GM18511 (cell line): ENCODE results near the gene LSS.
A peak's percentile ranks its signal among the peaks of the same experiment; 100 is the strongest.
"Not testable (repeated sequence)": the region's sequence is repeated elsewhere in the genome, so short reads cannot be mapped to it uniquely, and the experiment has no call there.

Experiments
- ATAC-seq: cut with Tn5 transposase; IDR thresholded peaks from one replicate; pipeline ENCODE4 v1.9.1; 2021; ENCODE audit warnings: mild to moderate bottlenecking, moderate library complexity; ENCODE audit not compliant: unreplicated experiment

Gene LSS

DNA sequence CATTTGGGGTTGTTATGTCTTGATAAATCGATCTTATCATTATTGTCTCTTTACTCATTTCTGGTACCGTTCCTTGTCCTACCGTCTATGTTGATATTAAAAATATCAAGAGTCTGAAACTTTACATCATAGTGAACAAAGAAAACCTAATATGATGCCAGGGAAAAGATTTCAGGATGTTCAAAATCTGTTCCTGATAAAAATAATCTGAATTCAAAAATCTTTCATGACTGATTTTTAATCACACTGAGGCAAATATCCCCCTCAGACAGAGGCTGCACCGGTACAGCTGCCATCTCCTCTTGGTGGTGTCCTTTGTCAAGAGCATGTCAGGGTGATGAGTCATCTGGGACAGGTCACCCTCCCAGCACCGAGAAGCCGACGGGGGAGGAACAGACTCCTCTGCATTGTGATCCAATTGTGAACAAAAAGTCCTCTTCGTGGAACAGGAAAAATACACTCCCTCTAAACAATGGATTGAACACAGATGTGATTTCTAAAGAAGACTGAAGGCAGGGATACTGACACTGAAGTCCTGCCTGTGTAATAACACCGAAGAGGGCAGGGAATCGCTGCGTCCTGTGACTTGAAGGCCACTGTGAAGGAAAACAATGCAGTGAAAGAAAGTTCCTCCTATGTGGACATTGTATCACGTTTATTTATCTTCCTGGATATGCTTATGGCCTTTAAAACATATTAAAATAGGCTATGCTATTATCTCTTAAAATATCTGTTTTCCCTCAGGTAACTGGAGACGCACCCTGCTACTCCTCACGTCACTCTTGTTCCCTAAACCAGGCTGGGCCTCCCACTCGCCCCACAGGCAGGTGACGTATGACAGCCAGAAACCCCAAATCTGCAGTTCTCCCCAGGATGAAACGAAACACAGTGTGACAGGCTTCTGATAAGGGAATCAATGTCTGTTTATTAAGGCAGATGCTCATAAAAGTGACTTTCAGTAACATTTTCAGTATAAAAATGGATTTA is 40.1 kb downstream of the LSS start:
- no peak for ATAC-seq

DNA sequence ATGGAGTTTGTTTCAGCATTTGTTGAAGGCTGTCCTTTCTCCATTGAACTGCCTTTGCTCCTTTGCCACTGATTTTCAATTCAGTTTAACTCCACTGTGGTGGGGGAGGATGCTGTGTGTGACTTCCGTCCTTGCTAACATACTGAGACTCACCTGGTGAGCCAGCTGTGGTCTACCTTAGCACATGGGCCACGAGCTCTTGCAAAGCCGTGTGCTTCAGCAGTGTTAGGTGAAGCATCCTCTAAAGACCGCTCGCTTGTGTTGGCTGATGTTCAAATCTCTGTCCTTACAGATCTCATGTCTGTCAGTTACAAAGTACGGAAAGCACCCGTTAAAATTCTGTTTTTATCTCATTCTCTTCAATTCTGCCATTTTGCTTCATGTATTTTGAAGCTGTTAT is 40.8 kb downstream of the LSS start:
- no peak for ATAC-seq

DNA sequence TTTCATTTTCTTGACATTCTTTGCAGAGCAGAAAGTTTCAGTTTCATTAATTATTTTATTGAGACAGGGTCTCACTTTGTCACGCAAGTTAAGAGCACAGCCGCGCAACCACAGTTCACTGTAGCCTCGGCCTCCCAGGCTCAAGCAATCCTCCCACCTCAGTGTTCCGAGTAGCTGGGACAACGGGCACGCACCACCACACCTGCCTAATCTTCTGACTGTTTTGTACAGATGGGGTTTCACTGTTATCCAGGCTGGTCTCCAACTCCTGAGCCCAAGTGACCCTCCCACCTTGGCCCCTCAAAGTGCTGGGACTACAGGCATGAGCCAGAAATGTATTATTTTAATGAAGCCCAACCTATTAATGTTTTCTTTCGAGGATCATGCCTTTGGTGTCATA is 41.3 kb downstream of the LSS start:
- ATAC-seq = no peak

DNA sequence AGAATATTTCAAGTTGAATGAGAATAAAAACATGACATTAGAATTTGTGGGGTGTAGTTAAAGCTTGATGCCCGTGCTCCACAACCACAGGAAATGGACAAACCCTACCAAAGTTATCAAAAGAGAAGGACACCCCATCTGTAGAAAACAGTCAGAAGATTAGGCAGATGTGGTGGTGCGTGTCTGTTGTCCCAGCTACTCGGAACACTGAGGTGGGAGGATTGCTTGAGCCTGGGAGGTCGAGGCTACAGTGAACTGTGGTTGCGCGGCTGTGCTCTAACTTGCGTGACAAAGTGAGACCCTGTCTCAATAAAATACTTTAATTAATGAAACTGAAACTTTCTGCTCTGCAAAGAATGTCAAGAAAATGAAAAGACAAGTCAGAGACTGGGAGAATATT is 42.9 kb downstream of the LSS start:
- no peak for ATAC-seq

DNA sequence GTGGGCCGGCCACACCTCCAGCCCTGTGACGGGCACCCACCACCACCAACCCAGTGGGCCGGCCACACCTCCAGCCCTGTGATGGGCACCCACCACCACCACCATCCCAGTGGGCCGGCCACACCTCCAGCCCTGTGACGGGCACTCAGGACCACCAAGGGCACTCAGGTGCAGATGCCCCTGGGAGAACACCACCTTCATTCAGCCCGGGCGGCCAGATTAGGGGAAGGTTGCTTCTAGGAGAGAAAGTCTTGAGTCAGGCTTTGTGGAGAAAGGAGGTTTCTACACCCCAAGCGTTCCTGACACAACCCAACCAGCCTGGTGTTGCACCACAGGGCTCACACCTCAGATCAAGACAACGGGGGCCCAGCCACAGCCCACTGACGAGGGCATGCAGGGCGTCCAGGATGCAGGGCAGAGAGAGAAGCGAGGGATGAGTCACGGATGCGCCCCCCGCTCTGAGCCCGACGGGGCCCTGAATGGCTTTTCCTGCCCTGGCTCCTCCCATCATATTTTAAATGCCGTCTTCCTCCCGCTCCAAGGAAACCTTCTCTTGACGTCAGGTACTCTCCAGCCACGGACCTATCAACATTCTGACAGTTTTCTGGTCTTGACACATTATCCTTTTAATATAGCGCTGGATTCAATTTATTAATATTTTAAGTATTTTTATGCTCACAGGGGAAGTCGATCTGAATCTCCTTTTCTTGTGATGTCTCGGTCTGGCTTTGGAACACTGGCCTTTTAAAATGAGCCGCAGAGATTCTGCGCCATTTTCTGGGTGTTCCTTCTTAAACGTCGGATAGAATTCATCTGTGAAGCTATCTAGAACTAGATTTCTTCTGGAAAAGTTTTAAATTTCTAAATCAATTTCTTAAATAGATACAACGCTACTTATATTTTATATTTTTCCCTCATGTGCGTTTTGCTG is 43.7 kb downstream of the LSS start:
- peak; percentile 82 for ATAC-seq

DNA sequence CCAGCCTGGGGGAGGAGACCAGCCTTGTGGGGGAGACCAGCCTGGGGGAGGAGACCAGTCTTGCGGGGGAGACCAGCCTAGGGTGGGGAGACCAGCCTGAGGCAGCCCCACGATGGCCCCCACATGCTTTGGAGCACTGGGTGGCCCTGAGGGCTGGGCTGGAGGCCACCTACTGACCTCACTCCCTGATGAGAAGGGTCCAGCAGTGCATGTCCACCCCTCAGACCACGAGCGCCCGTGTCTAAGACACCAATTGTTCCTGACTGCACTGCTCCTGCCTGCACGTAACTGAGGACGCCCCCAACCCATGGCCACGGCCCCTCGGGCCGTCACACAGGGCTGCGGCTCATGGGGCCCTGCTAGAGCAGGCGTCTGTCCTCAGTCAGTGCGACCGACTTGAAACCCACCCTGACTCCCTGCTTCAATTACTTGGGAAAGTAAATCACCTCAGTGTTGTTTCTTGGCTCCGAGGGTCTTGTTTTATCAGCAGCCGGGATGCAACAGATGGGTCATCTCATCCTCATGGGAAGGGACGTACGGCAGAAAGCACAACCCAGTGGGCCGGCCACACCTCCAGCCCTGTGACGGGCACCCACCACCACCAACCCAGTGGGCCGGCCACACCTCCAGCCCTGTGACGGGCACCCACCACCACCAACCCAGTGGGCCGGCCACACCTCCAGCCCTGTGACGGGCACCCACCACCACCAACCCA is 44.5 kb downstream of the LSS start, which contains the start of gene SPATC1L:
Gene SPATC1L, minus strand, starts transcription at position 550 of the 715 bp plus-strand sequence. CDS start 1,643 bp downstream, outside the sequence.
- ATAC-seq = peak; percentile 65

DNA sequence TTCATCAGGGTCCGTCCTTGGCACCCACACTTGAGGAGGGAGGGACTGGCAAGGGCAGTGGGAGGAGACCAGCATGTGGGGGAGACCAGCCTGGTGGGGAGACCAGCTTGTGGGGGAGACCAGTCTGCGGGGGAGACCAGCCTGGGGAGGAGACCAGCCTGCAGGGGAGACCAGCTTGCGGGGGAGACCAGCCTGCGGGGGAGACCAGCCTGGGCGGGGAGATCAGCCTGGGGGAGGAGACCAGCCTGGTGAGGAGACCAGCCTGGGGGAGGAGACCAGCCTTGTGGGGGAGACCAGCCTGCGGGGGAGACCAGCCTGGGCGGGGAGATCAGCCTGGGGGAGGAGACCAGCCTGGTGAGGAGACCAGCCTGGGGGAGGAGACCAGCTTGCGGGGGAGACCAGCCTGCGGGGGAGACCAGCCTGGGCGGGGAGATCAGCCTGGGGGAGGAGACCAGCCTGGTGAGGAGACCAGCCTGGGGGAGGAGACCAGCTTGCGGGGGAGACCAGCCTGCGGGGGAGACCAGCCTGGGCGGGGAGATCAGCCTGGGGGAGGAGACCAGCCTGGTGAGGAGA is 45.2 kb downstream of the LSS start:
- ATAC-seq = not testable (repeated sequence)

DNA sequence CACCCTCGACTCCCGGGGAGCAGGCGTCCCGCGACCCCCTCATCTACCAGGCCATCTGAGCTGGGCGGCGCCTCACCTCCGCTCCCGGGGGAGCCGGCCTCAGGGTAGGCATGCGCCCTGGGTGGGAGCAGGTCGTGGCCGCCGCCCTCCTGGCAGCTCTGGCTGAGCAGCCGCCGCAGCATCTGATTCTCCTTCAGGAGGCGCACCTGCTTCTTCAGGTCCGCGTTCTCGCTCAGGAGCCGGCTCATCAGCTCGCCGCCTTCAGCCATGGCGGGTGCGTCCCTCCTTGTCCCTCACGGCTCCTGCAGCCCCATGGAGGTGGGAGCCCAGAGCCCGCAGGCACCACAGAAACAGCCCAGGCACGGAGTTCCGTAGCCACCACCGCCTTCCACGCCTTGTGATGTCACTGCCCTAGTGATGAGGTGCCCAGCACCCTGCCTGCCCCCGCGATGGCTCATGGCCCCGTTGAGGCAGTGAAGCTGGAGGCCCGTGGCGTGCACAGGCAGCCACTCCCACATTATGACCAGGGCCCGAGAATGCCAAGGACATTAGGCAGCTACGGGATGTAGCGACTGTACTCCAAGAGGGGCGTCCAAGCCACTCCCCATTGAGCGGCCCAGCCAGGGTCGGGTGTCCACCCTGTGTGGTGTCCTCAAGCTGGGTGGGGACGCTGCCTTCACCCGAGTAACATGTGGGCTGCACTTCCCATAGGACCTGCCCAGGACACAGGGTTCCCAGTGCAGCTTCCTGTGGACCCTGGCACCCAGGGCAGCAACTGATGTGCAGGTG is 45.8 kb downstream of the LSS start:
- ATAC-seq = no peak

DNA sequence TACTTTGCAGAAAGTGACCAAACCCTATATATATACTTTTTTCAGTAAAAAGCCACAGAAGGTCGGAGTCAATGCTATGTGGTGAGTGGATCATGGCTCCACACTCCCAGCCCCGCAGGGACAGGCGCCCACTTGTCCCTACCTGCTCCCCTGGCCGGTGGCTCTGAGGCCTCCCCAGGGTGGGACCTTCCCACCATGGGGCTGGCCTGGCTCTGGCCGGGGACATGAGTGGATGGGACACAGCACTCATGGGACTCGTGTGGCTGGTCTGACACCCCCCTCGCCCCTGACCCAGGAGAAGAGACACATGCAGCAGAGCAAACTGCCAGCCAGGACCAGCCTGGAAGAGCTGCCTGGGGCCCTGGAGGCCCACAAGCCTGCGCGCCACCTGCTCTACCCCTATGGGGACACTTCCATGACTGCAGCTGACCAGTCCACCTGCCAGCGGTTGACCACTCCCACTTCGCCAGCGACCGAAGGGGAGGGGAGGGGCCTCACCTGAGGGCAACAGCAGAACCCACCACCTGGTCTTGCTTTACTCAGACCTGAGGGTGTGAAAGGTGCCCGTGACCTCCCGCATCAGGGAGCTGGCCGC is 46.5 kb downstream of the LSS start:
- no peak for ATAC-seq

DNA sequence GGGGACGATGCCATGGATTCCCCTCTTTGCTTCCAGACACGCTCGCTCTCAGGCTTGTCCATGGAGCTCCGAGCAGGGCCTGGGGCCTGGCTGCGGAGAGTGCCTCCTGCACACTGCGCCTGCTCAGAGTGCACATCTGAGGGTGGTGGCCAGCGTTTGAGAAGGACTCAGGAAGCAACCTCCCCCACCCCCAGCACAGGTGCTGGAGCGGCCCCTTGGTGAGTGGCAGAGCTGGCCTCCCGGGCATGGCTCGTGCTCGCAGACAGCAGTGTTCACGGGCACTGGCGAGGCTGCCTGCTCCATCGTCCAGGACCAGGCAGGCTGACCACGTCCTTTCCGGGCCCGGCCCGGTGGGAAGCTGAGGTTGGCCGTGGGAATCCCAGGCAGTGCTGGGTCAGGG is 47.1 kb downstream of the LSS start:
- no peak for ATAC-seq

DNA sequence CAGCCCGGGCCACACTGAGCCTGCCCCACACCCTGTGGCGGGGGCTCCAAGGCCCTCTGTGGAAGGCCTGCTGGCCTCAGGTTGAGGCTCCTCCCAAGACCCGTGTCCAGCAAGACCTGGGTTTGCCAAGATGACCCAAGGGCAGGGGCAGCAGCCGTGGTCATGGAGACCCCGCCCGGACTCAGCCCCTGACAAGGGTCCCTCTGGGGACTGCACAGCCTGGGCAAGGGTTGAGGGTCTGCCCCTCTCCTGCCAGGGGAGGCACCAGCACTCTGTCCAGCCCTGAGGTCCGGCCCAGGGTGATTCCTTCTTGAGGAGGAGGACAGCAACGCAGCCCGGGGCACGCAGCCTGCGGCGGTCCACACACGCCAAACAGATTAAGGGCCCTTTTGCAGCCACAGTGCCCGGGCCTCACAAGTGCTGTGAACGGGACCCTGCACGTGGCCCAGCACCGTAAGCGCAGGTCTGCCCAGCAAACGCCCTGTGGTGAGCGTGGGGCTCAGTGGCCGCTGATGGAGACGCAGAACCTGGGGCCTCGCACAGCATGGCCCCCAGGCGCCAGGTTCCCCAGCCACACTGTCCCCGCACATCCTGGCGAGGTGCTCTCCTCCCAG is 47.7 kb downstream of the LSS start:
- no peak for ATAC-seq

DNA sequence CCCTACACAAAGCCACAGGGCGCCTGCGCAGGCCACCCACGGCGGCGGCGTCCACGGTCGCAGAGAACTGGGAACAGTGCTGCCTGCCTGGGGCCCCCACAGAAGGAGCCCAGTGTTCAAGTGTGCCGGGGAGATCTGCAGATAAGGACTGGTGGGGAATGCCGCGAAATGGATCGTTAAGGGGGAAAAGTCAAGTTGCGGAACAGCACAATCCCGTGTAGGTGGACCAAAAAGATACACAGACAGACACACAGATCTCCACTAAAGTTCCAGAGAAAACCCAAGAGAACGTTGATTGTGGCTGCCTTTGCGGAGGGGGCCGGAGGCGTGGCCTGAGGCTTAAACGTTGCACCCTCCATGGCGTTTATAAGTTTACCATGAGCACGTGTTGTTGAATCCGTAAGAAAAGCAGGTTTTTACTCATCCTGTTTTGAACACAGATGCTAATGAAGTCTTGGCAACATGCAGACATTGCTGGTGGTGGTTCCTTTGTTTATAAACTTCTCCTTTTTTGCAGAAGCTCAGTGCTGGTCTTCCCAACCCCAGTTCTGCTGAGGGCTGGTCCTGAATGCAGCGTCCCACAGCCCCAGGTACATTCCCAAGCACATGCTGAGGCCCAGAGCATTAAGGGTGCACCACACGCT is 48.4 kb downstream of the LSS start:
- no peak for ATAC-seq

DNA sequence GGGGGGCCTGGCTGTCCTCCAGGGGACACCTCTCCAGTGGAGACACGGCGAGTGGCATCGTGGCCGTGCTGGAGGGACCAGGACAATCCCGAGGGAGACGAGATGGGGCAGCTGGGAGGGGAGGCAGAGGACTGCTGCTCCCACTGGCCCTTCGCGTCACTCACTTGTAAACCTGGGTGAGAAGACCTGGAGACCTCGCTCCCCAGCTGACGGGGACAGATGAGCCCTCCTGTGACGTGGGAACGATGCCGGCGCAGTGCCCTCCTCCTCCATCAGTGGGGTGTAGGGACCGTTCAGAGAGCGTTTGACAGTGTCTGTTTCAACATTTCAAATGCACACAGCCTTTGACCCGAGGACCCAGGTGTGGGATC is 48.9 kb downstream of the LSS start:
- no peak for ATAC-seq

DNA sequence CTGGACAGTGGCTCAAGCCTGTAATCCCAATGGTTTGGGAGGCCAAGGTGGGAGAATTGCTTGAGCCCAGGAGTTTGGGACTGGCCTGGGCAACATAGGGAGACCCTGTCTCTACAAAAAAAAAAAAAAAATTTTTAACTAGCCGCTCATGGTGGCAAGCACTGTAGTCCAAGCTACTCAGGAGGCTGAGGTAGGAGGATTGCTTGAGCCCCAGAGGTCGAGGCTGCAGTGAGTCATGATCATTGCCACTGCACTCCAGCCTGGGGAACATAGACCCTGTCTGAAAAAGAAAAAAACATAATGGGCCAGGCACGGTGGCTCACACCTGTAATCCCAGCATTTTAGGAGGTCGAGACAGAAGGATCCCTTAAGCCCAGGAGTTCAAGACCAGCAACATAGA is 49.6 kb downstream of the LSS start:
- ATAC-seq = no peak

DNA sequence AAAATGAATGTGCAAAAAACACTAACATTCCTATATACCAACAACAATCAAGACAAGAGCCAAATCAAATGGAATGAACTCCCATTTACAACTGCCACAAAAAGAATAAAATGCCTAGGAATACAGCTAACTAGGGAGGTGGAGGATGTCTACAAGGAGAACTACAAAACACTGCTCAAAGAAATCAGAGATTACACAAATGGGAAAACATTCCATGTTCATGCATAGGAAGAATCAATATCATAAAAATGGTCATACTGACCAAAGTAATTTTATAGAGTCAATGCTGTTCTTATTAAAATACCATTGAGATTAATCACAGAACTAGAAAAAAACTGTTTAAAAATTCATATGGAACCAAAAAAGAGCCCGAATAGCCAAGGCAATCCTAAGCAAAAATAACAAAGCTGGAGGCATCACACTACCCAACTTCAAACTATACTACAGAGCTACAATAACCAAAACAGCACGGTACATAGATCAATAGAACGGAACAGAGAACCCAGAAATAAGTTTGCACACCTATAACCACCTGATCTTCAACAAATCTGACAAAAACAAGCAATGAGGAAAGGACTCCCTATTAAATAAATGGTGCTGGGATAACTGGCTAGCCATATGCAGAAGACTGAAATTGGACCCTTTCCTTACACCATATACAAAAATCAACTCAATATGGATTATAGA is 52.0 kb downstream of the LSS start:
- ATAC-seq = not testable (repeated sequence)

DNA sequence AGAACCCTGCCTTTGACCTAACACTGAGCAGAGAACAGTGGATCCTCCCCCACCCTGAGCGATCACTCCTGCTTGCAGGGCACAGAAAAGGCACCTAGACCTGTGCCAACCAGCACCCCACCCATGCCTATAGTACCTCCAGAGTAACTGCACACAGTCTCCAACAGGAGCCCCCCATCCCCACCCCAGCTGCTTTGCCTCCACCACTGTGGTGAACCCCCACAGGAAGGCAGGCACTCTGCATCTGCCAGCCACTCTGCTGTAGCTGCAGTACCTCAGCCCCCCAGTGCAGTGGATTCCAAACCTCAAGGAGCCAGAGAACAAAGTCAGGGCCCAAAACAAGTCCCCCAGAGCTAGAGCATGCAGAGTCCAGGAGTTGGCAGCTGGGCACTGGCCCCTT is 55.0 kb downstream of the LSS start:
- ATAC-seq = no peak

DNA sequence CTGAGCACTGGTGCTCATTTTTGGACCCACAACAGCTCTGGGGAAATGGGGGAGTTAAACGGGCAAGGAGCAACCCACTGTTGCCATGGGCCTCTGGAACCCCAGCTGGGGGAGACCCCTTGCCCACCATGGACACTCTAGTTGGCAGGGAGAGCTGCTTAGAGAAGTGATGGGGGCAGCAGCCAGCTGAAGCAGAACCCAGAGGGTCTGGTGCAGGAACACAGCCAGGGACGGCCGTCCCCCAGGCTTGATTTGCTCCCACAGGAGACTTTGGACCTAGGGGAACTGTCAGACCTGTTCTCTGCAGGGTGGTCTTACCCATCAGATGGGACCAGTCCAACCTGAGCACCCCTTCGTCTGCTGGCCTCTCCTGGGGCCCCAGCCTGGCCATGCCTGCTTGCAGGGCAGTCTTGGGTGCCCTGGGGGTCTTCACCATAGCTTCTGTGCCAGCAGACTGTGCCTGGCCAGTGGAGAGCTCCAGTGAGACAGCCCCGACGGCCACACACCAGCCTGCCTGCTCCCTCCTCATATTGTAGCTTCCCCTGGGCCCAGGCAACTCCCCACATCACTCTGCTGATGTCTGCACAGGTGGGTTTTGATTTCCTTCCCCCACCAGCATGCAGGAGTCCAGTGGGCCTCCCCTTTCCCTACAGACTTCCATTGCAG is 55.6 kb downstream of the LSS start:
- no peak for ATAC-seq
